Fibroblast of pulmonary artery (primary cell): ENCODE measurements around the gene SH2D6.

Experiments used
- DNase-seq: peaks from one replicate; pipeline ENCODE4 v3.0.0-alpha.2; 2010; ENCODE audit warnings: low read depth
- H3K4me3 ChIP-seq: replicated peaks from 2 replicates; pipeline ENCODE4 v1.5.1; 2011; ENCODE audit warnings: low read depth, mild to moderate bottlenecking, control low read depth, low read length, moderate library complexity
- CTCF ChIP-seq: IDR thresholded peaks from 2 replicates; pipeline ENCODE4 v1.5.1; 2011; ENCODE audit warnings: mild to moderate bottlenecking, control low read depth, low read length, inconsistent platforms; ENCODE audit errors: missing control alignments

SH2D6 gene

GRCh38 chr2:85449214-85449588 is 30.7 kb downstream of the SH2D6 start:
- H3K4me3 ChIP-seq, result no peak overlapping the region
- TF ChIP-seq CTCF, result no peak
- DNase-seq, result no peak

- no peak for DNase-seq
- no peak for TF ChIP-seq CTCF
- H3K4me3 ChIP-seq, result no peak overlapping the region
Measured at GRCh38 chr2:85452237-85452636, 33.7 kb downstream of the SH2D6 start.

- TF ChIP-seq CTCF, result no peak
- DNase-seq, result no peak
- H3K4me3 ChIP-seq, result no peak overlapping the region
Measured at GRCh38 chr2:85453571-85453970, 35.1 kb downstream of the SH2D6 start.

GRCh38 chr2:85455552-85456090 is 37.1 kb downstream of the SH2D6 start:
- TF ChIP-seq CTCF, result no peak
- no peak for DNase-seq
- H3K4me3 ChIP-seq, result no peak overlapping the region

GRCh38 chr2:85457043-85457442 is 38.5 kb downstream of the SH2D6 start:
- TF ChIP-seq CTCF, result no peak
- no peak overlapping the region for H3K4me3 ChIP-seq
- DNase-seq, result no peak

GRCh38 chr2:85457877-85458316 is 39.4 kb downstream of the SH2D6 start:
- TF ChIP-seq CTCF, result no peak
- no peak for DNase-seq
- H3K4me3 ChIP-seq, result no peak overlapping the region
